IPS-20b (cell line): ENCODE measurements around the gene RNF213.
"Not testable (repeated sequence)": the region's sequence is repeated elsewhere in the genome, so short reads cannot be mapped to it uniquely, and the experiment has no call there.

Experiments used
- H3K27ac ChIP-seq: one replicate; pipeline ENCODE4 v1.5.1; 2013; ENCODE audit warnings: low read length
- H3K27me3 ChIP-seq: 2 replicates; pipeline ENCODE4 v1.6.1; 2013; ENCODE audit warnings: mild to moderate bottlenecking, low read length, inconsistent platforms; ENCODE audit not compliant: insufficient read depth
- H3K36me3 ChIP-seq: 2 replicates; pipeline ENCODE4 v1.6.1; 2013; ENCODE audit warnings: low read depth, mild to moderate bottlenecking, inconsistent platforms, low read length, moderate library complexity; ENCODE audit not compliant: insufficient read depth
- H3K4me1 ChIP-seq: 2 replicates; pipeline ENCODE4 v1.6.1; 2013; ENCODE audit warnings: mild to moderate bottlenecking, control low read depth, inconsistent platforms, low read length, moderate library complexity; ENCODE audit not compliant: insufficient read depth
- H3K4me3 ChIP-seq: 2 replicates; pipeline ENCODE4 v1.5.1; 2013; ENCODE audit warnings: mild to moderate bottlenecking, low read length, inconsistent platforms
- H3K9ac ChIP-seq: 2 replicates; pipeline ENCODE4 v1.6.1; 2013; ENCODE audit warnings: low read depth, mild to moderate bottlenecking, inconsistent platforms, low read length, moderate library complexity
- H3K9me3 ChIP-seq: 2 replicates; pipeline ENCODE4 v1.6.1; 2013; ENCODE audit warnings: mild to moderate bottlenecking, low read depth, low read length, inconsistent platforms; ENCODE audit not compliant: insufficient read depth

The RNF213 gene

GRCh38 chr17:80307994-80308691 lies 47.5 kb downstream of the RNF213 start:
- peaks cover 12% of the 10 kb centered on the region for H3K9me3 ChIP-seq
- no peak overlapping the region for H3K27ac ChIP-seq
- H3K36me3 ChIP-seq = peaks cover 43% of the 10 kb centered on the region
- H3K4me1 ChIP-seq = no peaks in the 10 kb centered on the region
- H3K27me3 ChIP-seq = no peaks in the 10 kb centered on the region
- no peak overlapping the region for H3K9ac ChIP-seq
- H3K4me3 ChIP-seq = no peak overlapping the region

DNA sequence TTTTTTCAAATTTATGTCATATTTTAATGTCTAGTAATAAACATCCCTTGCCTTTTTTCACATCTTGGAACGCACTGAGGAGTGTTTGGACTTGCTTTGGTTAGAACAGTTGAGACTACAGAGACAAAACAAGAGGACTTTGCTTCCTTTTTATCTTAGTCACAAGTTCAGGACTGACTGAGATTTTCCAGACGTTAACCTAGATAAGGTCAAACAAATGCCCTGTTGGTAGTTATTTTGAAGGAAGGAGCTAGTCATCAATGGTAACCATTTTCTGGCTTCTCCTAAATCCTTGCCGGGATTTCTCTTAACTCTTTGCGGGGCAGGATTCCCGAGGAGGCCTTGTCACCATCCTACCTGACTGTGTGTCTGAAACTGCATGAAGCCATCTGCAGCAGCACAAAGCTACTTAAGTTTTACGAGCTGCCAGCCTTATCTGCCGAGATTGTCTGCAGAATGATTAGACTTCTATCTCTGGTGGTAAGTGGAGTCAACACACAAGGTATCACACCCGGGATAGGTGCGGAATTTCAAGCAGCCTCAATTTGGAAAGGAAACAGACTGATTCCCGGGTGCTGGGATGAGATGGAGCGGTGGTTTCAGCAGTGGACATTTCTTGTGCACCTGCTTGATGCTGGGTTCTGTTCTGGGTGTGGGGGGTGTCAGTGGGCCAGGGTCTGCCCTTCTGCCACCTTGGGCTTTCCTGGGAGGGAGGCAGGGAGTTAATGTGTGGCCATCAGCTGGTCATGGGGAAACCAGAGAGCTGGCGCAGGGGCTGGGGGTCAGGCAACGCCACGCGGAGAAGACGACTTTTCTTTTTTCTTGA lies 48.3 kb downstream of the RNF213 start:
- Histone ChIP-seq H3K27me3 (no peaks in the 10 kb centered on the region), H3K9ac (no peak overlapping the region), H3K36me3 (peaks cover 46% of the 10 kb centered on the region), H3K4me1 (no peaks in the 10 kb centered on the region), H3K27ac (no peak overlapping the region), H3K4me3 (no peak overlapping the region), H3K9me3 (peaks cover 4% of the 10 kb centered on the region)

GRCh38 chr17:80311216-80311827 lies 50.7 kb downstream of the RNF213 start:
- Histone ChIP-seq H3K9ac (no peak overlapping the region), H3K4me3 (no peak overlapping the region), H3K4me1 (no peaks in the 10 kb centered on the region), H3K9me3 (no peaks in the 10 kb centered on the region), H3K27ac (no peak overlapping the region), H3K36me3 (peaks cover 33% of the 10 kb centered on the region), H3K27me3 (no peaks in the 10 kb centered on the region)

- Histone ChIP-seq H3K36me3 (peaks cover 25% of the 10 kb centered on the region), H3K9ac (no peak overlapping the region), H3K4me3 (no peak overlapping the region), H3K9me3 (no peaks in the 10 kb centered on the region), H3K27ac (no peak overlapping the region), H3K27me3 (no peaks in the 10 kb centered on the region), H3K4me1 (no peaks in the 10 kb centered on the region)
These were observed 52.0 kb downstream of the RNF213 start for GRCh38 chr17:80312621-80313135.

DNA sequence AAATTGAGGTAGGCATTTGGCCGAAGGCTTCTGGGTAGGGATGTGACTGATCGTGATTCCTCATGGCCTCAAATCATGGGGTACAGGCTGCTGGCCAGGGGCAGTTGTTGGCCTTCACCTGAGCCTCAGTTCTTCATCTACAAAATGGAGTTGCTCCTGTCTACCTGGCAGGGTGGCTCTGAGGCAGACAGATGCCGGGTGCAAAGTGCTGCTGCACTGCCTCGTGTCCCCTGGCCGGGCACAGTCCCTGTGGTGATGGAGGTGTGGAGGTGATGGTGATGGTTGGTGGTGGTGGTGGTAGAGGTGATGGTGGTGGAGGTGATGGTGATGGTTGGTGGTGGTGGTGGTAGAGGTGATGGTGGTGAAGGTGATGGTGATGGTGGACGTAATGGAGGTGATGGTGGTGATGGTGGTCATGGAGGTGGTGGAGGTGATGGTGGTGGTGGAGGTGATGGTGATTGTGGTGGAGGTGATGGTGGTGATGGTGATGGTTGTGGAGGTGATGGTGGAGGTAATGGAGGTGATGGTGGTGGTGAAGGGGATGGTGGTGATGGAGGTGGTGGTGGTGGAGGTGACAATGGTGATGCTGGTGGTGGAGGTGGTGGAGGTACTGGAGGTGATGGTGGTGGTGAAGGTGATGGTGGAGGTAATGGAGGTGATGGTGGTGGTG lies 52.6 kb downstream of the RNF213 start:
- H3K4me3 ChIP-seq = no peak overlapping the region
- no peaks in the 10 kb centered on the region for H3K27me3 ChIP-seq
- no peak overlapping the region for H3K27ac ChIP-seq
- no peaks in the 10 kb centered on the region for H3K4me1 ChIP-seq
- no peak overlapping the region for H3K9ac ChIP-seq
- no peaks in the 10 kb centered on the region for H3K9me3 ChIP-seq
- H3K36me3 ChIP-seq = peaks cover 24% of the 10 kb centered on the region

DNA sequence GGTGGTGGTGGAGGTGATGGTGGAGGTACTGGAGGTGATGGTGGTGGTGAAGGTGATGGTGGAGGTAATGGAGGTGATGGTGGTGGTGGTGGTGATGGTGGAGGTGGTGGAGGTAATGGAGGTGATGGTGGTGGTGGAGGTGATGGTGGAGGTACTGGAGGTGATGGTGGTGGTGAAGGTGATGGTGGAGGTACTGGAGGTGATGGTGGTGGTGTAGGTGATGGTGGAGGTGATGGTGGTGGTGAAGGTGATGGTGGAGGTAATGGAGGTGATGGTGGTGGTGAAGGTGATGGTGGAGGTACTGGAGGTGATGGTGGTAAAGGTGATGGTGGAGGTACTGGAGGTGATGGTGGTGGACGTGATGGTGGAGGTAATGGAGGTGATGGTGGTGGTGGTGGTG lies 53.3 kb downstream of the RNF213 start:
- H3K36me3 ChIP-seq = peaks cover 21% of the 10 kb centered on the region
- H3K9me3 ChIP-seq, H3K4me1 ChIP-seq, H3K27ac ChIP-seq, H3K27me3 ChIP-seq, H3K4me3 ChIP-seq, H3K9ac ChIP-seq: not testable (repeated sequence)

DNA sequence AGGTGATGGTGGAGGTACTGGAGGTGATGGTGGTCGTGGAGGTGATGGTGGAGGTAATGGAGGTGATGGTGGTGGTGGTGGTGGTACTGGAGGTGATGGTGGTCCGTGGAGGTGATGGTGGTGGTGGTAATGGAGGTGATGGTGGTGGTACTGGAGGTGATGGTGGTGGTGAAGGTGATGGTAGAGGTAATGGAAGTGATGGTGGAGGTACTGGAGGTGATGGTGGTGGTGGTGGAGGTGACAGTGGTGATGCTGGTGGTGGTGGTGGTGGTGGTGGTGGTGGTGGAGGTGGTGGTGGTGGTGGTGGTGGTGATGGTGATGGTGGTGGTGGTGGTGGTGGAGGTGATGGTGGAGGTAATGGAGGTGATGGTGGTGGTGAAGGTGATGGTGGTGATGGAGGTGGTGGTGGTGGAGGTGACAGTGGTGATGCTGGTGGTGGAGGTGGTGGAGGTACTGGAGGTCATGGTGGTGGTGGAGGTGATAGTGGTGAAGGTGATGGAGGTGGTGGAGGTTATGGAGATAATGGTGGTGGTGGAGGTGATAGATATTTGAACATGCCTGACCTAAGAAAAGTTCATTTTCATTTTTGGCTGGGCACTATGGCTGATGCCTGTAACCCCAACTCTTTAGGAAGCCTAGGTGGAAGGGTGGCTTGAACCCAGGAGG lies 55.0 kb downstream of the RNF213 start:
- H3K36me3 ChIP-seq = peaks cover 27% of the 10 kb centered on the region
- H3K27ac ChIP-seq = no peak overlapping the region

GRCh38 chr17:80316431-80316830 lies 55.8 kb downstream of the RNF213 start:
- Histone ChIP-seq H3K9ac (no peak overlapping the region), H3K36me3 (peaks cover 34% of the 10 kb centered on the region), H3K4me3 (no peak overlapping the region), H3K27me3 (no peaks in the 10 kb centered on the region), H3K9me3 (no peaks in the 10 kb centered on the region), H3K27ac (no peak overlapping the region), H3K4me1 (no peaks in the 10 kb centered on the region)

More for the DNA sequence above, 55.0 kb downstream of the RNF213 start:
- H3K9me3 ChIP-seq = no peaks in the 10 kb centered on the region
- no peaks in the 10 kb centered on the region for H3K4me1 ChIP-seq
- no peaks in the 10 kb centered on the region for H3K27me3 ChIP-seq
- no peak overlapping the region for H3K9ac ChIP-seq
- H3K4me3 ChIP-seq = no peak overlapping the region

GRCh38 chr17:80316927-80317705 lies 56.5 kb downstream of the RNF213 start:
- Histone ChIP-seq H3K36me3 (peaks cover 35% of the 10 kb centered on the region), H3K27ac (no peak overlapping the region), H3K9me3 (no peaks in the 10 kb centered on the region), H3K27me3 (no peaks in the 10 kb centered on the region), H3K4me1 (no peaks in the 10 kb centered on the region), H3K4me3 (no peak overlapping the region), H3K9ac (no peak overlapping the region)

DNA sequence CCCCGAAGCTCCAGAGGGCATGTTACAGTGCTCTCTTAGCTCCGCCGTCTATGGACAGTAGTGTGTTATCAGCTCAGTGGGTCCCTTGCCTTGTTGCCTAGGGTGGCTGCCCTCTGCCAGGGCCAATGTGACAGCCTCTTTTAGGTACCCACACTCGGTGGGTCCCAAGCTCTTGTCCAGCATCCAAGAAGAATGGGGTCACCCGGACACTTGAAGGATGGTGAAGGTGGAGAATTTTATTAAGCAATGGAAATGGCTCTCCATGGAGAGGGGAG lies 57.0 kb downstream of the RNF213 start:
- Histone ChIP-seq H3K27ac (no peak overlapping the region), H3K4me1 (no peaks in the 10 kb centered on the region), H3K9ac (no peak overlapping the region), H3K27me3 (no peaks in the 10 kb centered on the region), H3K36me3 (peaks cover 35% of the 10 kb centered on the region), H3K4me3 (no peak overlapping the region), H3K9me3 (peaks cover 1% of the 10 kb centered on the region; the same call in 1 of the 2 replicates)
